Thyroid gland (tissue), 4 donors: ENCODE results near the gene GPC6.

Experiments used
- POLR2A ChIP-seq, 2 donors: fragments of 450-650 bp; IDR thresholded peaks; one replicate each; pipeline ENCODE4 v1.6.1; 2017; ENCODE audit warnings: antibody characterized with exemption in 2 of 2, mild to moderate bottlenecking in 2 of 2, moderate library complexity in 1 of 2
- TF ChIP-seq, protein P1 (sequence below), 6 experiments: fragments of 200-600 bp in 3 of 6; fragments of 450-650 bp in 3 of 6; sonication (generic) in 3 of 6; IDR thresholded peaks; one replicate each; pipeline ENCODE4 v1.5.1; 2016 to 2019; ENCODE audit warnings: antibody characterized with exemption in 6 of 6, mild to moderate bottlenecking in 2 of 6, inconsistent platforms in 1 of 6, moderate library complexity in 1 of 6

DNA sequence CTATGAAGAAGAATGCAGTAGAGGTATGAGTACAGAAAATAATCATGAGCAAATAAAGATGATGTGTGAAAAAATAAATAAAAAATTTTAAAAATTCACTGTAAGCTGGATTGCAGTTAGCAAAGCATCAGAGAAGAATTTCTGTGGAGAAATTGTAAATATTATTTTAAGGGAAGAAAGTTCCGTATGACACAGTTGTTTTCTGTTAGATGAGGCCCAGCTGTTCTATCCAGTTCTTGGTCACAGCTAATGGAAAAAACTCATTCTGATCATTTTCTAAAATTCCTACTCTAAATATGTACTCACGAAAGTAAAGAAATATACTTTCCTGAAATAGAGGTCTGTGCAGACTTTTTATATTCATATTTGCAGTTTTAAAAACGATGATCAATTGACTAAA is 674.1 kb downstream of the GPC6 start:
- TF ChIP-seq, protein P1, sequence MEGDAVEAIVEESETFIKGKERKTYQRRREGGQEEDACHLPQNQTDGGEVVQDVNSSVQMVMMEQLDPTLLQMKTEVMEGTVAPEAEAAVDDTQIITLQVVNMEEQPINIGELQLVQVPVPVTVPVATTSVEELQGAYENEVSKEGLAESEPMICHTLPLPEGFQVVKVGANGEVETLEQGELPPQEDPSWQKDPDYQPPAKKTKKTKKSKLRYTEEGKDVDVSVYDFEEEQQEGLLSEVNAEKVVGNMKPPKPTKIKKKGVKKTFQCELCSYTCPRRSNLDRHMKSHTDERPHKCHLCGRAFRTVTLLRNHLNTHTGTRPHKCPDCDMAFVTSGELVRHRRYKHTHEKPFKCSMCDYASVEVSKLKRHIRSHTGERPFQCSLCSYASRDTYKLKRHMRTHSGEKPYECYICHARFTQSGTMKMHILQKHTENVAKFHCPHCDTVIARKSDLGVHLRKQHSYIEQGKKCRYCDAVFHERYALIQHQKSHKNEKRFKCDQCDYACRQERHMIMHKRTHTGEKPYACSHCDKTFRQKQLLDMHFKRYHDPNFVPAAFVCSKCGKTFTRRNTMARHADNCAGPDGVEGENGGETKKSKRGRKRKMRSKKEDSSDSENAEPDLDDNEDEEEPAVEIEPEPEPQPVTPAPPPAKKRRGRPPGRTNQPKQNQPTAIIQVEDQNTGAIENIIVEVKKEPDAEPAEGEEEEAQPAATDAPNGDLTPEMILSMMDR (IDR thresholded peaks at IDR 0.05), result no peak
- TF ChIP-seq POLR2A (IDR thresholded peaks at IDR 0.05), result no peak
